HG03571 (cell line): ENCODE results near the gene STAT1.

Experiments
- ATAC-seq: cut with Tn5 transposase; IDR thresholded peaks from one replicate; pipeline ENCODE4 v1.9.1; 2021; ENCODE audit not compliant: unreplicated experiment

Gene STAT1

GRCh38 chr2:191032588-191033429 is 18.8 kb upstream of the STAT1 start:
- no peak for ATAC-seq

GRCh38 chr2:191031256-191031655 is 17.3 kb upstream of the STAT1 start:
- ATAC-seq = no peak

- peak; percentile 95 for ATAC-seq
Observed at GRCh38 chr2:191030521-191031154, 16.7 kb upstream of the STAT1 start.

- no peak for ATAC-seq
Observed at GRCh38 chr2:191029280-191029950, 15.4 kb upstream of the STAT1 start.

GRCh38 chr2:191026377-191026776 is 12.4 kb upstream of the STAT1 start:
- no peak for ATAC-seq

GRCh38 chr2:191025135-191025534 is 11.2 kb upstream of the STAT1 start:
- no peak for ATAC-seq

GRCh38 chr2:191023235-191023679 is 9.3 kb upstream of the STAT1 start:
- ATAC-seq = no peak

GRCh38 chr2:191020742-191021381 is 6.9 kb upstream of the STAT1 start:
- peak; percentile 16 for ATAC-seq

- ATAC-seq = peak; percentile 67
Observed at GRCh38 chr2:191020221-191020741, 6.3 kb upstream of the STAT1 start.

GRCh38 chr2:191019376-191019775 is 5.4 kb upstream of the STAT1 start:
- no peak for ATAC-seq

GRCh38 chr2:191018643-191019119 is 4.7 kb upstream of the STAT1 start:
- no peak for ATAC-seq

- no peak for ATAC-seq
Observed at GRCh38 chr2:191018048-191018447, 4.1 kb upstream of the STAT1 start.

GRCh38 chr2:191015831-191016230 is 1.9 kb upstream of the STAT1 start:
- no peak for ATAC-seq

GRCh38 chr2:191015239-191015638 is 1.3 kb upstream of the STAT1 start:
- no peak for ATAC-seq

GRCh38 chr2:191014653-191015020 is 666 bp upstream of the STAT1 start:
- no peak for ATAC-seq

GRCh38 chr2:191013682-191013931 is 364 bp downstream of the STAT1 start:
- ATAC-seq = no peak

- ATAC-seq = no peak
Observed at GRCh38 chr2:191012845-191013681, 908 bp downstream of the STAT1 start.

- ATAC-seq = no peak
Observed at GRCh38 chr2:191012346-191012745, 1.6 kb downstream of the STAT1 start.

GRCh38 chr2:191010887-191011885 is 2.8 kb downstream of the STAT1 start:
- no peak for ATAC-seq
